NK-92 treated with Interleukin-12 subunit alpha and Interleukin-12 subunit beta, amount 100 ng/mL, for 24 hours (cell line): ENCODE results near the gene SKAP1.
"Not testable (repeated sequence)": the region's sequence is repeated elsewhere in the genome, so short reads cannot be mapped to it uniquely, and the experiment has no call there.

Experiments used
- DNase-seq: peaks from one replicate; lab custom pipeline; 2025; lab: John Stamatoyannopoulos, UW

The SKAP1 gene

GRCh38 chr17:48285614-48286013, 144.4 kb downstream of the SKAP1 start:
- DNase-seq: no peak

GRCh38 chr17:48283907-48284306, 146.1 kb downstream of the SKAP1 start:
- DNase-seq: no peak

DNA sequence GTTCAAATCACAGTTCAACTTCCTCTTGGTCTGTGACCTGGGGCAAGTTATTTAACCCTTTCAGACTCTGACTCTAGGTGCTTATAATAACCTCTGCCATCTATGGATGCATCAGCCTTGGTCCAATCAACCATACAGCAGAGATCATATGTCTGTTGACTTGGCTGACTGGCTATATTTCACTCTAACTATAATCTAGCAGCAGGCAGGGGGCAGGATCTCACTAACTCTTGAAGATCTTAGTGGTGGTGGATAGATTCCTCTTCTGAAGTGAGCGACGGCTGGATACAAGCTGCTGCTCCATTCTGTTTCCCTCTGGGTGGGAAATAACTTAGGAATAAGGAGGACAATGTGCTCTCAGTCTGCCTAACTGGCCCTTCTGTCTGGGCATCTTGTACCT, 146.6 kb downstream of the SKAP1 start:
- no peak for DNase-seq

DNA sequence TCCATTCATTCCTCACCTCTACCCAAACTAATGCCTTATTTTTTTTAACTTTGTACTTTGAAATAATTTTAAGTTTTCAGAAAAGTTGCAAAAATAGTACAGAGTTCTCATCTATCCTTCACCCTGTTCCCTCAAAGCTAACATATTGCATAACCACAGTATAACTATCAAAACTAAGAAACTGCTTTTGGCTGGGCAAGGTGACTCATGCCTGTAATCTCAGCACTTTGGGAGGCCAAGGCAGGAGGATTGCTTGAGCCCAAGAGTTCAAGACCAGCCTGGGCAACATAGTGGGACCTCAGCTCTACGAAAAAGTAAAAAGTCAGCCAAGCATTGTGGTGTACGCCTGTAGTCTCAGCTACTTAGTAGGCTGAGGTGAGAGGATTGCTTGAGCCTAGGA, 147.7 kb downstream of the SKAP1 start:
- DNase-seq: no peak

DNA sequence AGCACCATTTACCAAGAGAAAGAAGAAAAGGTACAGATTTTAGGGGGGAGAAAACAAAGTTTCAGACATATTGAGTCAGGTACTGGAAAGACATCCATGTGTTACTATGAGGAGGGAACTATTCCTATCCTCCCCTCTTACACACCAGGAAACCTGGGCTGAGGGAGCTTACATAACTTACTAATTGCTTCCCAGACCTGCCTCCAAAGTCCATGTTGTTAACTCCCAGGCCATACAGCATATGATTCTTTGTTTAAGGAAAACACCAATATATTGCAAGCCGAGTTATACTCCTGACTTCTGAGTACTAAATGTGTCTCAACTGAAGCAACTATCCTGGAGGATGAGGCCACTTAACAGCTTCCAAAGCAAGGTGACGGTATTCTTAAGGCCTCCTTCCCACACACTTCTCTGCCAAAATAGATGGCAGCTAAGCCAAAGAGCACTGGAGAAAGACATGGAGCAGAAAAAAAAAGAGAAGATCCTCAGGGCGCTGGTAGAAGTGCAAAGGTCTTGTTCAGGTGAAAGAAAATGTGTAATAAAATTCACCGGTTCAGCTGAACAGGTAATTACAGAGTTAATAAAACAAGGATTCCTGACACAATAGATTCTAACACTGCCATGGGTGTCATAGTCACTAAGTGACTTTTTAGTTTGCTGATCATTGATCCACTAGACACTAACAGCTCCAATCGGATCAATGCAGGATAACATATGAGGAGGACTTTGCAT, 151.1 kb downstream of the SKAP1 start:
- no peak for DNase-seq

- no peak for DNase-seq
Measured at GRCh38 chr17:48276776-48277175, 153.2 kb downstream of the SKAP1 start.

GRCh38 chr17:48270899-48271298, 159.1 kb downstream of the SKAP1 start:
- DNase-seq: no peak

DNA sequence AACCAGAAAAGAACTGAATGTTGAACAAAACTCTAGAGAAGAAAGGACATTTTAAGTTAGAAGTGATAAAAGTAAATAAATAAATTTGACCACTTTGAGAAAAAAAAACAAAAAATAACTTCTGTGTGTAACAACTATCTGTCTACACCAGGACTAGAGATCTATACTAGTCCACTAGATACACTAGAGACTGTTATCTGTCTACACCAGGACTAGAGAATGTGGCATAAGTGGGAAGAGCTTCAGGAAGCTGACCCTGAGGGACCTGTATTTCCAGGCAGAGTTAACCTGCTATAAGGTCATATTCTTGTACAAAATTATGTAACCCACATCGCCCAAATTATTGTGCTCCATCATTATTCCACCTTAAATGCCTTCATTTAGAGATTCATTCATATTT, 160.8 kb downstream of the SKAP1 start:
- no peak for DNase-seq

GRCh38 chr17:48263731-48264035, 166.3 kb downstream of the SKAP1 start:
- DNase-seq: no peak

- DNase-seq: no peak
Measured at GRCh38 chr17:48262982-48263730, 166.9 kb downstream of the SKAP1 start.

DNA sequence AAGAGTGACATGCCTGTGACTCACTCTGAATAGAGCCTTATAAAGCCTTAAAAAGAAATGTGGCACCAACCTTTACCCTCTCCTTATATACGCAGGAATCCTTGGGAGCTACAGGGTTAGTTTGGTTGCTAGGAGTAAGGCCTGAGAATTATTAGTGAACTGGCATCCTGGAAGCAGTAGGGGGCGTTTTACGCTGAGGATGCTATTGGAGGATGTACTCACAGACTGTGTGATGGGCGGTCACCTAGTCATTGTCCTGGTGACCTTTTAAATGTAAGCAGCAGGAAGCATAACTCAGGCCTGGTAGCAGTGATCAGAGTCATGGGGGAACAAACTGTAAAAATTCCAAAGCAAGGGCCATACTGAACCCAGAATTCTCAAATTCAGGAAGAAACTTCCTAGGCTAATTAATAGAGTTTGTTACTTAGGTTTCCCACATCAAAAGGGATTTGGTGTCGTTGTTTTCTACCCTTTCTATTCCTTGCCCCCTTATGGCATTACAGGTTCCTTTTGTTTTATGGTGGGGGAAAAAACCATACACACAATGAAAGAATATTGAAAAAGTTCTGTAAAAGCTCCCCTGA, 168.6 kb downstream of the SKAP1 start:
- DNase-seq: no peak

DNA sequence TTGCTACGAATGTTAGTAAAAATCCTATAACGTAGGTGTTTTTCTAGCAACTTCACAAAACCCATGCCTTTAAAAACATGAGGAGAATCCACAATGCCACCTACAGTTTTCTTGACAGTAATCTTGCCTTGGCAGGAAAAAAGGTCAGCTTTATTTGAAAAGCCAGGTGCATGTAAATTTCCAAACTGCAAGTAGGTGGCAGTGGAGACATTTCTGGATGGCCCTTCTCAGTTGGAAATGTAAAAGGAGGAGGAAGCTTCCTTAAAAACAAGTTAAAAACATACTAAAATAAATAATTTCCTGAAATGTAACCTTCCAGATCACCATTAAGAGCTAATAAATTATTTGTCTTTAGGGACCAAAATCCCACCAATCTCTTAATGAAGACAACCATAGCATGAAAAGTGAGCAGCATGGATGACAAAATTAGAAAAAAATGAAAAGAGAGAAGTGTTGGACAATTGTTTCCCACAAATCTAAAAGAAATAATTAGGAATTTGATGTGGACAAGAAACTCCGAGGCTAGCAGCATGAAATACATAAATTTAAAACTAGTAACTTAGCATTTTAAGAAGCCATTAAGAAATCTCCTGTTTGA, 170.2 kb downstream of the SKAP1 start:
- no peak for DNase-seq

DNA sequence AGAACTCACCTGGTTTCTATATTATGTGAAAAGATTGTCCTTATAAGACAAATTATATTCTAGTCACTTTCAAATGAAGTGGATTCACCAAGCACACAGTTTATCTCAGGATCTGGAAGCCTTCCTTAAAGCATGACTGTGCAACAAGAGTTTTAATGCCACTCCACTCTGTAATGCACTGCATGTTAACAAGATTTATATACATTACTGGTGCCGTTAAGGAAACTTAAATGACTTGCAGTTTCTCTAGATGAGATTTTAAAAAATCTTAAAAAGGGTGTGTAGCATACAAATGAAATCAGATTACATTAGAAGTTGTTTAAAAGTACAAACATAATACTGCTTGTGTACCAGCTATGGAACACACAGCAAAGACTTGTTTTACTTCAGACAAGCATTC, 171.7 kb downstream of the SKAP1 start:
- no peak for DNase-seq

- no peak for DNase-seq
Measured at GRCh38 chr17:48255759-48256158, 174.3 kb downstream of the SKAP1 start.

GRCh38 chr17:48254896-48255295, 175.1 kb downstream of the SKAP1 start:
- DNase-seq: no peak

GRCh38 chr17:48253975-48254374, 176.0 kb downstream of the SKAP1 start:
- no peak for DNase-seq

DNA sequence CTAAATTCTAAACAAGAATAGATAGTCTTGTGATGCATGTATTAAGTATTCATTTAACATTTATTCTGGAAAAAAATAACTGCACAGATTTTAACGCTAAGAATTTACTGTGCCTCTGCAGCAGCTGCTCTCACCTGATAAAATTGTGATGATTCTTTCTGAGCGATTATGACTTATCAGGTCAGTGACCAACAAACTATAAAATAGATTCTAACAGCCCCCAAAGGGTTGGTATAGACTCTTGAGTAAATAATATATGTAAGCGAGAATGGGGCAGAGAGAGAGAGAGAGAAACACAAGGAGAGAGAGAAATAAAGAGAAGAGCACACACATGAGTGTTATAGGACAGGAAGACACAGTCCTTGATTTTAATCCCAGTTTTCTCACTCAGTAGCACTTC, 178.1 kb downstream of the SKAP1 start:
- no peak for DNase-seq

- no peak for DNase-seq
Measured at GRCh38 chr17:48250949-48251348, 179.1 kb downstream of the SKAP1 start.

DNA sequence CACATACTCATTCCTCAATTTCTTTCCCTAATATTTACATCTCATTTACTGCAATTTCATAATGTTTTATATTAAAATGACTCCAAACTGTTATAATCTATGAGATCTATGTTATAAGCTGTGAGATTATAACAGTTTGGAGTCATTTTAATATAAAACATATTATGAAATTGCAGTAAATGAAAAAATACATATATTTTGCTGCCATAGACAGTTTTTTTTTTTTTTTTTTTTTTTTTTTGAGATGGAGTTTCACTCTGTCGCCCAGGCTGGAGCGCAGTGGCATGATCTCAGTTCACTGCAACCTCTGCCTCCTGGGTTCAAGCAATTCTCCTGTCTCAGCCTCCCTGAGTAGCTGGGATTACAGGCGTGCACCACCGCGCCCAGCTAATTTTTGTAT, 180.0 kb downstream of the SKAP1 start:
- DNase-seq: not testable (repeated sequence)

GRCh38 chr17:48247603-48248002, 182.4 kb downstream of the SKAP1 start:
- DNase-seq: no peak

DNA sequence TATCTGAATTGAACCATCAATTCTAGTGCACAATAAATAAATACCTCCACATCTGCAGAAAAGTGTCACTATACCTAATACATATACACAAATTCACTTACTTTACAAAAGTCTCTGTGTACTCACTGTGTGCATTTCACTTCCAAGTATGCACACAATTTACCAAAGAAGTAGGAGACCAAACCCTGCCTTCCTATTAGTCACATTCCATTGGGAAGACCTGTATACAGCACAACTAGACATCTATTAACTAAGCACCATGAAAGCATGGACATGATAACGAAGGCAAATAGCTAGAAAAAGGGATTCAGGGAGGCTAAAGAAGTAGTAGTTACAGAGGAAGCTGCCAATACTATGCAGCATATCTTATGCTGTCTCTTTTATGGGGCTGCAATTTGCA, 183.0 kb downstream of the SKAP1 start:
- DNase-seq: no peak

GRCh38 chr17:48246612-48247011, 183.4 kb downstream of the SKAP1 start:
- DNase-seq: no peak

GRCh38 chr17:48245465-48246033, 184.5 kb downstream of the SKAP1 start:
- DNase-seq: not testable (repeated sequence)
